HG03175 (cell line): Measurements from ENCODE around the gene CCDC188.

Experiments used
- ATAC-seq: cut with Tn5 transposase; IDR thresholded peaks from one replicate; pipeline ENCODE4 v1.9.1; 2021; ENCODE audit warnings: mild to moderate bottlenecking, moderate library complexity; ENCODE audit not compliant: unreplicated experiment

The CCDC188 gene

DNA sequence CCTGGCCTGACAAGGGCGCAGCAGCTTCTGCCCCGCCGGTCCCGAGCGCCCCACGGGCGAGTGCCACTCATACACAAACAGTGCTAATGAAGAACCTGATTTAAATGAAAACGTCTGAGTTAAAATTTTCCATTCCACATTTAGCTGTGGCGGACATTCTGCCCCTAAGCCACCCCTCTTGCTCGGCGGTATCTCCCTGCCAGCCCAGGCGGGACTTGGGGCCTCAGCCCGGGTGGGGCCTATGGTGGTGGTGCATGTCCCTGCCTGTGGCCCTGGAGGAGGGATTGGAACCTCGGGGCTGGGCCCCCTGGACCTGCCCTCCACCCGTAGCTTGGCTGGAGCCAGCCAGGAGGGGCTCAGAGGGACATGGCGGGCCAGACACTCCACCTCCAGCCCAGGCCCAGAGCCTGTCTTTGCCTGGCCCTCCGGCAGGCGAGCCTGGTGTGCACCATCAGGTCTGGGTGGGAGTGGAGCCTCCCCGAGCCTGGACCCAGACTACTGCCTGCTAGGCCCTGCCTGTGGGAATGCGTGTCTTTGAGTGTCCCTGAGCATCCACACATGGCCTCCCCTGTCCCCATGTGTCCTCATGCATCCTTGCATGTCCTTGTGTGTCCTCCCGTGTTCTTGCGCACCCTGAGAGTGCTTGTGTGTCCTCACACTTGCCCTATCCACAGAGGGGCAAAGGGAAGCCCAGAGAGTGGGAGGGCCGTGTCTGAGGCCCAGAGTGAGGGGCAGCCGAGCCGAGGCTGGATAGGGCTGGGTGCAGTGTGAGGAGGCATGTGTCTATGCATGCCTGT lies 14.9 kb downstream of the CCDC188 start:
- ATAC-seq = no peak

DNA sequence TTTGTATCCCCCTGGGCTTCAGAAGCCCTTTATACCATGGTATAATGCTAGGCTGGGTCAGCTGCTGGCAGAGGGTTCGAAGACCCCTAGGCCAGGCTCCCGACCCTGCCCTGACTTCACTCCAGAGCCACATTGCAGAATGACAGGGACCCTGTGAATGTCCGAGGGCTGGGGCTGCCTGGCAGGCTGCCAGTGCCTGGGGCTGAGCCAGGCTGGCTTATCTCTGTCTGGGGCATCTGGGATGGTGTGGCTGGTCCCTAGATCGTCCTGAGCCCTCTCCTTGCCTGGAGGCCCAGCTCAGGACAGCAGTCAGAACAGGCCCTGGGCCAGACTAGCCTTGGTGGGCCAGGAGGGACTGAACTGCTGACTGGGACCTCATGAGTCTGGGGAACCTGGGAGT lies 15.6 kb downstream of the CCDC188 start:
- no peak for ATAC-seq

DNA sequence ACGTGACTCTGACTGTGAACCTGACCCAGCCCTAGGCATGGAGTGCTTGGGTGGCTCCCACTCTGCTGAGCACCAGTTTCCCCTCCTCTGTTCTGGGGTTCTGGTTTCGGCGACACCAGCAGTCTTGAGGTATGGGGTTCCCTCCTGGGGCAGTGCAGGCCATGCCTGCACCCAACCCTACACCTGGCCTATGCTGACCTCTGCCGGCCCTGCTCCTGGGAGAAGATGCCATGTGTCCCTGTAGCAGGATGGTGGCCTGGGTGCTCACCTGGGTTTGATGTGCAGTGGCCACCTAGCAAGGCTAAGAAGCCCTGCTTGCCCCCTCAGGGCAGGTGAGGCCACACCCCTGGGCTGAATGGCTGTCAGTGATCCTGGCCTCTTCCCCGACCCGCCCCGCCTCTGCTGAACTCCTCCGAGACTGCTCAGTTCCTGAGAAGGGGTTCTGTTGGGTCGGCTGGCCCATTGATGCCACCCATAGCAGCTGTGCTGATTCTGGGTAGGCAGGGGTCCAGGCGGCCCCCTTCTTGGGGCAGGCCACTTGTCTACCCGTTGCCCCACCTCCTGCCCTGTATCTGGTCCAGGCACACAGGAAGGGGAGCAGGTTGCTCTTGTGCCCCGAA lies 16.8 kb downstream of the CCDC188 start:
- ATAC-seq = no peak

DNA sequence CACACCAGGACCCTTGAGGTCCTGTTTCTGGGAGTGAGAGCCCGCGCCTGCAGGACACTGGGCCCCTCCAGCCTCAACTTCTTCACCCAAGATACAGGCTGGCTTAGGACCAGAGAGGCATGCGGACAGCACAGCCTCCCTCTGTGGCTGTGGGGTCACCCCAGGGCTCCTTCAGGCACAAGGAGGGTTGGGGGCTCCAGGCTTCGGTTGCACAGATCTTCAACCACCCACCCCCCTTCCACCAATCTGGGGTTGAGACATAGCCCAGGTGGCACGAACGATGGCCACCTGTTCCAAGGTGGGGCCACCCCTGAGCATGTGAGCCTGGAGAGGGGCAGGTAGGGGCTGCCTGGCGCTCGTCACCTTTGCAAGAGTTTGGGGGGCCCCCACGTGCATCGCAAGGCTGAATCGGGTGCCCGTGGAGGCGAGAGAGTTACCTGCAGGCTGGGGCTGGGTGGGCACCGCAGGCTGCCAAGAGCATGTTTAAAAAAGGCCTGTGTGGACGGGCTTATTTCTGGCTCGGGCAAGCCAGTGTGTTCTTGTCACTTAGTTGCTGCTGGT lies 18.1 kb downstream of the CCDC188 start:
- no peak for ATAC-seq

DNA sequence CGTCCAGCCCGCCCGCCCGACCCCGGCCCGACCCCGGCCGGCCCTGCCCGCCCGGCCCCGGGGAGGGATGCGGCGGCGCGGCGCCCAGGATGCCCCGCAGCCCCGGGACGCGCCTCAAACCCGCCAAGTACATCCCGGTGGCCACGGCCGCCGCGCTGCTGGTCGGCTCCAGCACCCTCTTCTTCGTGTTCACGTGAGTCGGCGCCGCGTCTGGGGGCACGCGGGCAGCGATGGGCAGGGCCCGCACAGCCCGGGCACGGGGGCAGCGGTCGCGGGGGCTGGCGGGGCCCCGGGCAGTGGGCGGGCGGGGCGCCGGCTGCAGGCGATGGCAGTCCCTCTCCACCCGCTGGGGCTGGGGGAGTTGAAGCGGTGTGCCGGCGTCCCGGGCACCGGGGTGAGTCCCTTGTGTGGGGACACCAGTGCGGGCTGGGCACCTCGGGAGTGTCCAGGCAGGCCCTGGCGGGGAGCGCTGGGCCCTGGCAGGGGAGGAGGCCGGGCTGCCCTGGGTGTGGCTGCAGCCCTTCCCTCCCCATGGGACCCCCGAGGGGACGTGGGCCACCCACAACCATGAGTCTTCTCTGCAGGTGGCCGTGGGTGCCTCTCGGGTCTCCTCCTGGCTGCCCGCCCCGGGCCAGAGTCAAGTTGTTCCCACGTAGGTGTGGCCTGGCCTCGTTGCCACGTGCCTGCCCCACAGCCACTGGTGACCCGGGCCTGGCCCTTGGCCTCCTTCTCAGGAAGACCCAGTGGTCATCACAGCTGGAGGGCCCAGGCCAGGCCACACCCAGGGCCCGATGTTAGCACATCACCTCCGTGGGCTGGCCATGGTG lies 18.8 kb downstream of the CCDC188 start:
- ATAC-seq = peak; percentile 4

DNA sequence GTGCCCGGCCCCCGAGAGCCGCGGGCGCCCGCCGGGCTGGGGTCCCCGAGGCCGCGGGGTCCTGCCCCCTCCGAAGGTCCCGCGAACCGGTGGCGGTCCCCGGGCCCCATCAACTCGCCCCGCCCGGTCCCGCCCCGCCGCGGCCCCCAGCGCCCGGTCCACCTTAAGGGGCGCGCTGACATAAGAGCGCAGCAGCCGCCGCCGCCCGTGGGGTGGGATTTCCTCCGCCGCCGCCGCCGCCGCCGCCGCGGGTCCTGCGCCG lies 19.3 kb downstream of the CCDC188 start, which contains the start of gene ZDHHC8:
Gene ZDHHC8, plus strand, starts transcription at position 208 of the 262 bp plus-strand sequence. CDS start 144 bp downstream, outside the sequence.
- ATAC-seq = peak; percentile 44

DNA sequence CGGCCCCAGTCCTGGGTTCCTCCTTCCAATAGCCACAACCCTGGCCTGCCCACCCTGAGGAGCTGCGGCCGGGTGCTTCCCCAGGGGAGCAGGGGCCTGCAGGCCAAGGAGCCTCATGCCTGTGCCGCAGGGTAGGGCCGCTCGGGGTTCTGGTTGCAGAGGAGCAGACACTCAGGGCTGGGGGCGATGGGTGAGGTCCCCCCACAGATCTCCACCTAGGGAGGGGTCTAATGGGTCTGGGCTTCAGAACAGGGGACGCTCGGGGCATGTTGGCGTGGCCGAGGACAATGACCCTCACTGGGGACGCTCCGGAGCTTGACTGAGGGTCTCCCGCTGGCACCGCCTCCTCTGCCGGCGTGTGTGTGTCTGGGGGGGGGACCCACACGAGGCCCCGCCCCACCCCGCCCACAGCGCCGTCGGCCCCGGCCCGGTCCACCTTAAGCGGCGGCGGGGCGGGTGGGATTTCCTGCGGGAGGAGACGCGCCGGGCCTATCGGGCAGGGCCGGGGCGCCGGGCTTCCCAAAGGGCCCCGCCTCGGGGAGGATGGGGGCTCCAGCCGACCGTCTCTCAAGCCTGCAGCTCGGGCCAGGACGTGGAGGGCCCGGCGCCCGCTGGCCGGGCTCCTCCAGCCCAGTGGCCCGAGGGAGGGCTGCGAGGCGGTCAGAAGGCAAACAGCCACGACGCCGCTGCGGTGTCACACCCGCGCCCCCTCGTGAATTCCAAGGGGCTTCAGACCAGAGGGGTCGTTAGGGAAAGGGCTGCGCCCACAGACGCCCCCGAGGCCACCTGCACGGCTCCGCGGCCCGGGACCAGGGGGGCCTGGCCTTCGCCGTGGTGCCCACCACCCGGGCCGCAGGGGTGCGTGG lies 19.9 kb downstream of the CCDC188 start:
- peak; percentile 49 for ATAC-seq

DNA sequence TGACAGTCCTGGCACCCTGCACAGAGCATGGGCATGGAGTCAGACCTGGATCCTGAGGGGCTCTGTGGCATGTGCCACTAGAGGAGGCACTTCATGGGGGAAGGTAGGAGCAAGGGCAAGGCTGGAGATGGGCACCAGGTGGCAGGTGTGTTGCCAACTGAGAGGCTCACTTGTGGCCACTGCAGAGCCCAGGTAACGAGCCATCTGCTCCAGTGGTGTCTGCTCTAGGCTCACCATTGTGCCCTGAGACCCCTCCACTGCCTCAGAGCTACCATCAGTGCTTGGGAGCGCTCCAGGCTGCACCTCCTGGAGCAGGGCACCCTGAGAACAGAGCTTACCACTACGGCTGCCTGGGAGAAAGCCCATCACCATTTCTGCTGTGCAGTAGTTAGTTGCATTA lies 20.5 kb downstream of the CCDC188 start:
- ATAC-seq = no peak

DNA sequence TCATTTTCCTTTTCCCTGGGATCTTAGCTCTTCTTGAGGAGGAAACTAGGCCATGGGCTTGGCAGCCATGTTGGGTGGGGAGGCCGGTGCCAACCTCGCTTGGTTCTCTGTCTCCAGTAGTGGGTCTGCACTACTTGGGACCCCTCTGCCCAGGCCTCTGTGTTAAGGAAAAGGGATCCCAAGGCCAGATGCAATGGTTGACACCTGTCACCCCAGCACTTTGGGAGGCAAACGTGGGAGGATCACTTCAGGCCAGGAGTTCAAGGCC lies 21.2 kb downstream of the CCDC188 start:
- ATAC-seq = no peak

DNA sequence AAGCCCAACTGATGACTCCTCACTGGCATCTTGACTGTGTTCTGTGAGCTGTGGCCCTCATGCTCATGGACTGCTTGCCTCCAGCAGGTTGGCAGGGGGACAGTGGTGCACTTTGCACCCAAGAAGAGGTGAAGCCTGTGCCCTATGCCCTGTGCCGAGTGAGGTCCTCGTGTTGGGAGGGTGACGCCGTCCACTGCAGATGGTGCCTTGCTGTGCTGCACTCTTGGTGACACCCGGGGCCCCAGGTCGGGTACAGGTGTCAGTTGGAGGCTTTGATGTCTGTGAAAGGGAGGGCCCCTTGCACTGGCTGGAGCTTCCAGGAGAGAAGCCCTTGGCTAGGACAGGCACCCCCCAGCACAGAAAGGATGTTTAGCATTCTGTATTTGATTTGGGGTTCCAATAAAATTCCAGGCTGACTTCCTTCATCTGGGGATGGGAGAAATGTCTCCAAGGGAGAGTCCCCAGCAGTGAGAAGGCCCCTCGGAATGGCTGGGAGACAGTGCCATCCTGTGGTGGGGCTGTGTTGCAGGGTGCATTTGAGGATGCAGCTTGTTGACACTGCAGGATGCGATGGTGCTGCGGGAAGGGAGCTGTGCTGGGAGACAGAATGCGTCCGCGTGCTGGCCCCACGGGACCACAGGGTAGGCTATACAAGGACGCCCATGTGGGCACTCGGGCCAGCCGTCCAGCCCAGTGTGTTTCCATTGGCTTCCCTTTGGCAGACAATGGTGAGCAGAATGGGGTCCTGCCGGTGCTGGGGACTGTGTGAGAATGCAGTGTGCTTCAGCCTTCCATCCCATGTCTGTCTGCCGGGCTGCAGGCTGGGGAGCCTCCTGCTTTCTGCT lies 21.7 kb downstream of the CCDC188 start:
- no peak for ATAC-seq

DNA sequence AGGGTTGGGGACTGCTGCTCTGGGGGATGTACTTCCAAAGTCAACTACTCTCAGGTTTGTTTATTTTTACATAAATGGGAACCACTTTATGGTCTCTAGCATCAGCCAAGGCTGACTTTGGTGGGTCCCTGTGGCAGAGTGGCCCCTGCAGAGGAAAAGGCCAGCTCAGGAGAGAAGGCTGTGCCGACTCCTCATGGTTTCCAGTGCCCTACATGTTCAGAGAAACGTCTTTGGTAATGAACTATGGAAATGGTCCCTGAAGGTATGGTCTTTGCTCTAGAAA lies 22.3 kb downstream of the CCDC188 start:
- ATAC-seq = no peak

DNA sequence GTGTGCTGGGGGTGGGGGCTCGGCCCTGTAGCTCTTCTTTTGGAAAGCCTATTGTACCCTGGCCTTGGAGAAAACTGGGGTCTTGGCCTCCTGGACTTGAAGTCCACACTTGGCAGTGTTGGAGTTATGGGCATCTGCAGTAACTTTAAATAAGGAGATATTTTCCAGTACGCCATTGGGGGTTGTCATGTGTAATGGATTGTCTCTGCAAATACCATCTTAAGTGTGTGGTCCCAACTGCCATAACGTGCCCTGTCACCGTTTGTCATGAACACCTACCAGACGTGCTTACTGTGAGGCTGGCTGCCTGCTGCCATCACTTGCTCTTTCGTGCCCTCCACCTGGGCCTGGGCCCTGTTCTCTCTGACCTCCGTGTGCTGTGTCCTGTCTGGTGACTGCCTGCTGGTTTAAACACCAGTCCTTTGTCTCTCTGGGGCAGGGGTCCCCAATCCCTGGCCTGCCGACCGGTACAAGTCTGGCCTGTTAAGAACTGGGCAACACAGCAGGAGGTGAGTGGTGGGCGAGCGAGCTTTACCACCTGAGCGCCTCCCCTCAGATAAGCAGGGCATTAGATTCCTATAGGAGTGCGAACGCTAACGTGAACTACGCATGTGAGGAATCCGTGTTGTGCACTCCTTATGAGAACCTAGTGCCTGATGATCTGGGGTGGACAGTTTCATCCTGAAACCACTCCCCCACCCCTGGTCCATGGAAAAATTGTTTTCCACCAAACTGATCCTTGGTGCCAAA lies 22.8 kb downstream of the CCDC188 start:
- no peak for ATAC-seq

DNA sequence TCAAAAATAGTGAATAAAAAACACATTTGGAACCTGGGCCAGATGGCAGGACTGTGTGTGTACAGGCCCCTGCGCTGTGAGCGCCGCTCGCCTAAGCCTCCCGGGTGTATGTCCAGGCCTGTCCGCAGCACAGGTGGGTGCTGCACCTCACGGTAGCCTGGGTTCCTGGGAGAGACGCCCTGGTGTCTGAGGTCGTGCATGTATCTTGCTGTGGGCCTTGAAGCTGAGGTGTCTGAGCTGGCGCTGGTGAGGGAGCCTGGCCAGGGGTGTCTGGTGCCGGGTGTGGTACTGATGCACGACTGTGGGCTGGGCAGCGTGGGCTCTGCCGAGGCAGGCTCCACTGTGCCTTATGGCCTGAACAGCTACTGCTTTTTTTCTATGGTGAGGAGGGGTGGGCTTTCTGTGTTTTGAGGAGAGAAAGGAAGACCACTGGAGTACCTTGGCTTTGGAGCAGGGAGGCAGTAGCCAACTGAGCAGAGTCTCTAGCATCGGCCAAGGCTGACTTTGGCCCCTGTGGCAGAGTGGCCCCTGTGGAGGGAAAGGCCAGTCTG lies 23.5 kb downstream of the CCDC188 start:
- no peak for ATAC-seq

DNA sequence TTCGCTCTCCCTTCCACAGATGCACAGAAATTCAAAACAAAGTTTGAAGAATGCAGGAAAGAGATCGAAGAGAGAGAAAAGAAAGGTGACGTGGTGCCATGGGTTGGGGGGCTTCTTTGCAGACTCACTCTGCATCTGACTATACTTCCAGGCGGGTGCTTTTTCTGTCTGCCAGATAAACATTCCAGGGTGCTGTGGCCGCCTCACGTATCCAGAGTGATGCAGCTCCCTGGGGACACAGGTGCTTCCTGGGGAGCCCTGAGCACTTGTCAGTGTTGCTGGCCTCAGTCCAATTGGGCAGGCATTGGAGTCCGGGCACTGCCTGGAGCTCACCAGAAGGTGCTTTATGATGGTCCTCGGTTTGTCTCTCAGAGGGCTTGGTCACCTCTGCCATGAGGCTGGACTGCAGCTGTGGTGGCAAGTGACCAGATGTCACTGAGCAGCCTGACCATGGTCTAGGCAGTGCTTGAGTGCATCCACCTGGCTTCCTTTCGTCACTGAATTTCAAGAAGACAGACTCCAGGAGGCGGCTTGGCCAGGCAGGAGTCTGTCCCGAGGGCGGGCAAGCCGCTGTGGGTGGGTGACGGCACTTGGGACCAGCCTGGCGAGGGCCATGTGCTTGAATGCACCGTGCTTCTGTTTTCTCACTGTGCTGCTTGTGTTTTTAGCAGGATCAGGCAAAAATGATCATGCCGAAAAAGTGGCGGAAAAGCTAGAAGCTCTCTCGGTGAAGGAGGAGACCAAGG lies 24.4 kb downstream of the CCDC188 start:
- ATAC-seq = no peak

DNA sequence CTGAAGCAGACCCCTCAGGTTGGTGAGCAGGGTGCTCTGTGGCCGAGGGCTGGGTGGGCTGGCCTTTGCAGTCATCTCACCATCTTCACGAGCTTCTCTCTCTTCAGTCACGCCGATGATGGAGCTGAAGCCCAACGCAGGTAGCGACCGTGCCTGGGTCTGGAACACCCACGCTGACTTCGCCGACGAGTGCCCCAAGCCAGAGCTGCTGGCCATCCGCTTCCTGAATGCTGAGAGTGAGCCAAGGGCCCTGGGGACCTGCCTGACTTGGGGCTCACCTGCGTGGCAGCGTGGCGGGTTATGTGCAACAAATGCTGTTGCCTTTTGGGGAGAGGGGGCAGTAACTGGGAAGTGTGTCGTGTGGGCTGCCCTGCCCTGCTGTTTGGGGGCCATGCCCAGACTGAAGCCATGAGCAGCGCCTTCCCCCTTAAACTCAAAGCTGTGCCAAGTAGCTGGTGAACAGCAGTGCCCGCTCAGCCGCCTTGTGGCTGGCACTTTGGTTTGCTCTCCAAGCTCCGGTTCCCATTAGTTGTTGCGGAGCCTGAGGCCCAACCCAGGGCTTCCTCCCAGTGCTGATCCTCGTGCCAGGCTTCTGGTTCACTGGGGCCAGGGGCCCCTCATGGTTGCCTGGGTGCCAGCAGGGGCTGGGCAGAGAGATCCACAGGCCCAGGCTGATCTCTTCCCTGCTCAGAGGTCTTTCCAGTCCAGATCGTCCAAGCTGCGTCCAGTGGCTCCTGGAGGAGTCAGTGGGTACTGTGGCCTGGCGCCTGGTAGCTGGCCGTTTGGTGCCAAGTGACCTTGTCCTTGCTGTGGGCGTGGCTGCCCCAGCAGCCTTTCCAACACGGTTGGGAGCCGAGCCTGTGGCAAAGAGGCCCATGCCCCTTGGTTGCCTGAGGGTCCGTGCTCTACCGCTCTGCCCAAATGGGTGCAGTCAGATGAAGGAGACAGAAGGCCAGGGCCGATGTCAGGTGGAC lies 25.4 kb downstream of the CCDC188 start:
- ATAC-seq = no peak

DNA sequence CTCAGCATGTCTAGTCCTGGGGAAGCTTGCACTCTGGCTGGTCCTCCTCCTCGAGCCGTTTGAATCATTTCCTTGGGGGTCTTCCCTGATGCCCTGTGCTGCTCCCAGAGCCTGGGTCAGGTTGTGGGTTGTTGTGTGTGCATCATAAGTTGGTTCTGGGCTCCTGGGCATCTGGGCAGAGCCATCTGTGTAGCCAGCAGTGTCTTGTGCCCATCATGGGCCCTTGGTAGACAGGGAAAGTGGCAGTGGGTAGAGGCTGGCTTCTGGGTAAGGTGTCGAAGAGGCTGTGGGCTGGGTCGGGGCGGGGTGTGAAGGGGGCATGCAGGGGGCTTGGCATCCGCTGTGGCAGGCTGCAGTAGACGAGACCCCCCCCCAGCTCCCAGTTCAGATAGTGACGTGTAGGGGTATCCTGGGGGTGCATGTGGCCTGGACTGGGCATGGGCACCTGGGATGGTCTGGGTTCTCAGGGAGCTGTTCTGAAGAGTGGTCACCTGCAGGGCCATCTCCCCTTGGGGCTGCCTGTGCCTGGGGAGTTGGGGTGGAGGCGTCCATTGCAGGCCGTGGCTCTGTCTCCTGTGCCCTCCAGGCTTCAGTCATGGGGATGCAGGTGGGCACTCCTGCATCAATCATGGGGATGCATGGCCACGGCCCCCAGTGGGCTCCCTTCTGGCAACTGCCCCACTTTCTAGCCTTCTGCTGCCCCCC lies 26.6 kb downstream of the CCDC188 start:
- ATAC-seq = no peak
